HepG2 (cell line): ENCODE results near the gene CERS6. TPM values are rescaled to one million over a fixed set of nuclear protein-coding genes. Genes with fewer than 3 reads are reported as not detected.

ENCODE experiments used
- ATAC-seq: fragments of 200-7000 bp; cut with Tn5 transposase; 3 replicates; pipeline ENCODE4 v1.9.1; 2020; ENCODE audit warnings: mild to moderate bottlenecking, moderate library complexity
- BruUV-seq: library from RNA; stranded (reverse); fragments of 400-500 nt; replicated peaks from 2 replicates; lab custom pipeline; 2021; lab: Mats Ljungman, UMichigan
- CTCF ChIA-PET: fragments of 300-600 bp; formaldehyde crosslinking; extraction: SDS; loops from one replicate; lab custom pipeline; 2021; ENCODE audit warnings: low total read pairs, inconsistent platforms, low intra/inter-chr PET ratio; lab: Yijun Ruan, JAX
- POLR2A ChIA-PET: fragments of 350-600 bp; sonication (Branson Sonifier 250); formaldehyde crosslinking; loops from one replicate; lab custom pipeline; 2020; ENCODE audit warnings: antibody characterized with exemption, inconsistent platforms; lab: Yijun Ruan, JAX
- DNase-seq: peaks from one replicate; pipeline ENCODE4 v3.0.0-alpha.2; 2015; ENCODE audit warnings: low spot score
- FAIRE-seq: peaks from 3 replicates; lab custom pipeline; 2011; peaks lifted over from hg19 to GRCh38; lab: Jason Lieb, UNC
- H2AFZ ChIP-seq: one replicate; pipeline ENCODE4 v1.6.1; 2011; ENCODE audit warnings: low read length, inconsistent platforms
- H3K27ac ChIP-seq: fragments of 300-600 bp; 3 replicates; pipeline ENCODE4 v1.8.0; 2011; ENCODE audit warnings: mixed run types, mild to moderate bottlenecking, mixed read lengths, low read length, inconsistent platforms; ENCODE audit not compliant: insufficient read depth; ENCODE audit errors: extremely low read length
- H3K27me3 ChIP-seq, 2 experiments: fragments of 200-600 bp in 1 of 2; 2 replicates in 1 of 2; 3 replicates in 1 of 2; pipeline versions ENCODE4 v1.6.0 to v1.8.0; 2011; ENCODE audit warnings: low read length in 2 of 2, mild to moderate bottlenecking in 2 of 2, moderate library complexity in 2 of 2, inconsistent platforms in 1 of 2; ENCODE audit not compliant: insufficient read depth in 2 of 2, control insufficient read depth in 1 of 2
- H3K36me3 ChIP-seq, 2 experiments: fragments of 200-600 bp in 1 of 2; replicated peaks in 1 of 2; 2 replicates in 1 of 2; 3 replicates in 1 of 2; pipeline versions ENCODE4 v1.5.1 to v1.8.0; 2011; ENCODE audit warnings: low read length in 2 of 2, inconsistent platforms in 1 of 2; ENCODE audit not compliant: insufficient read depth in 2 of 2, control insufficient read depth in 1 of 2
- H3K4me1 ChIP-seq: 2 replicates; pipeline ENCODE4 v1.5.1; 2012; ENCODE audit warnings: low read length, inconsistent platforms; ENCODE audit not compliant: insufficient read depth
- H3K4me2 ChIP-seq: 2 replicates; pipeline ENCODE4 v1.6.0; 2011; ENCODE audit warnings: low read depth, low read length, inconsistent platforms
- H3K4me3 ChIP-seq, 3 experiments: fragments of 200-600 bp in 1 of 3; sonication (generic), shearing (Covaris generic) in 1 of 3; replicated peaks in 1 of 3; 2 replicates each; pipeline ENCODE4 v1.5.1; 2011 to 2016; ENCODE audit warnings: low read length in 3 of 3, inconsistent platforms in 2 of 3, low read depth in 2 of 3, mild to moderate bottlenecking in 2 of 3, control low read depth in 1 of 3, mixed read lengths in 1 of 3; ENCODE audit not compliant: insufficient read depth in 1 of 3
- H3K79me2 ChIP-seq: one replicate; pipeline ENCODE4 v1.6.1; 2011; ENCODE audit warnings: low read length, inconsistent platforms; ENCODE audit not compliant: insufficient read depth
- H3K9ac ChIP-seq: 2 replicates; pipeline ENCODE4 v1.6.0; 2011; ENCODE audit warnings: mild to moderate bottlenecking, low read depth, low read length, inconsistent platforms; ENCODE audit not compliant: insufficient read depth
- H3K9me3 ChIP-seq: 2 replicates; pipeline ENCODE4 v1.5.1; 2012; ENCODE audit warnings: mild to moderate bottlenecking, low read length
- H4K20me1 ChIP-seq: 2 replicates; pipeline ENCODE4 v1.6.0; 2011; ENCODE audit warnings: inconsistent platforms, mild to moderate bottlenecking, low read length, moderate library complexity; ENCODE audit not compliant: insufficient read depth
- DDIT3 ChIP-seq: sonication (generic); formaldehyde crosslinking; IDR thresholded peaks from 2 replicates; pipeline ENCODE4 v1.4.0; 2020; ENCODE audit warnings: mild to moderate bottlenecking, missing genetic modification reagents
- ELF1 ChIP-seq: sonication (generic); formaldehyde crosslinking; IDR thresholded peaks from 2 replicates; pipeline ENCODE4 v1.4.0; 2020; ENCODE audit warnings: missing genetic modification reagents
- GATA4 ChIP-seq: sonication (generic); IDR thresholded peaks from 2 replicates; pipeline ENCODE4 v1.6.1; 2016; ENCODE audit warnings: antibody characterized with exemption, low read depth, borderline replicate concordance
- SRY ChIP-seq: sonication (generic); formaldehyde crosslinking; IDR thresholded peaks from 2 replicates; pipeline ENCODE4 v1.8.0; 2022; ENCODE audit warnings: mild to moderate bottlenecking, missing genetic modification reagents
- ZBTB20 ChIP-seq: sonication (generic); formaldehyde crosslinking; IDR thresholded peaks from 2 replicates; pipeline ENCODE4 v1.8.1; 2023; ENCODE audit warnings: missing genetic modification reagents, low read depth, mild to moderate bottlenecking, borderline replicate concordance
- ZNF567 ChIP-seq: sonication (generic); formaldehyde crosslinking; IDR thresholded peaks from 2 replicates; pipeline ENCODE4 v1.8.1; 2023; ENCODE audit warnings: mild to moderate bottlenecking, missing genetic modification reagents, borderline replicate concordance
- ZSCAN29 ChIP-seq: sonication (generic); formaldehyde crosslinking; conservative IDR thresholded peaks from 2 replicates; pipeline ENCODE4 v1.4.0; 2020; ENCODE audit warnings: mild to moderate bottlenecking, missing genetic modification reagents
- ZSCAN31 ChIP-seq: sonication (generic); formaldehyde crosslinking; IDR thresholded peaks from 2 replicates; pipeline ENCODE4 v1.5.0; 2020; ENCODE audit warnings: low read depth, mild to moderate bottlenecking, missing genetic modification reagents
- WGBS: methylation state at CpG from one replicate; pipeline ENCODE4 v1.1.6; 2017; ENCODE audit warnings: low lambda C conversion rate; 5-methylcytosine and 5-hydroxymethylcytosine counted together
- in situ Hi-C: cut with HindIII; loops from 2 replicates; pipeline ENCODE4 v1.10.0; 2017; ENCODE audit warnings: low pct_unique_long_range_greater_than_20kb; ENCODE audit not compliant: extremely low pct_ligation_motif_present
- intact Hi-C: fragments of 100-400 bp; cut with micrococcal nuclease; formaldehyde crosslinking; loops from one replicate; pipeline ENCODE4 v1.10.0; 2022; ENCODE audit not compliant: unreplicated experiment
- polyA plus RNA-seq, 8 experiments: library from polyadenylated mRNA; depleted of rRNA in 3 of 8; stranded (reverse) in 7 of 8; unstranded in 1 of 8; fragments of >200 nt; fragmentation: Illumina TruSeq in 4 of 8; extraction: Trizol in 4 of 8; gene quantifications; 2 replicates each; pipeline versions ENCODE4 v1.2.1 to v1.2.3, GENCODE V29; 2011 to 2016; ENCODE audit warnings: low read depth in 4 of 8, missing spikeins in 1 of 8, mixed read lengths in 1 of 8; ENCODE audit not compliant: insufficient read depth in 1 of 8
- total RNA-seq, 5 experiments: library from RNA; depleted of rRNA; stranded (reverse); fragments of >200 nt; fragmentation: Illumina TruSeq; extraction: Trizol; gene quantifications; 2 replicates each; pipeline ENCODE4 v1.2.3, GENCODE V29; 2016; ENCODE audit warnings: low read depth in 1 of 5
- TF ChIP-seq, protein P1 (sequence below): sonication (generic); formaldehyde crosslinking; IDR thresholded peaks from 2 replicates; pipeline ENCODE4 v1.5.0; 2020; ENCODE audit warnings: mild to moderate bottlenecking, missing genetic modification reagents

CERS6 gene
- total and polyA plus RNA-seq, 2 of the 13 experiments (the other 11 are each of a cell fraction or from before 2014, with no cell fraction given), result 10.1 to 20.3 TPM

DNA sequence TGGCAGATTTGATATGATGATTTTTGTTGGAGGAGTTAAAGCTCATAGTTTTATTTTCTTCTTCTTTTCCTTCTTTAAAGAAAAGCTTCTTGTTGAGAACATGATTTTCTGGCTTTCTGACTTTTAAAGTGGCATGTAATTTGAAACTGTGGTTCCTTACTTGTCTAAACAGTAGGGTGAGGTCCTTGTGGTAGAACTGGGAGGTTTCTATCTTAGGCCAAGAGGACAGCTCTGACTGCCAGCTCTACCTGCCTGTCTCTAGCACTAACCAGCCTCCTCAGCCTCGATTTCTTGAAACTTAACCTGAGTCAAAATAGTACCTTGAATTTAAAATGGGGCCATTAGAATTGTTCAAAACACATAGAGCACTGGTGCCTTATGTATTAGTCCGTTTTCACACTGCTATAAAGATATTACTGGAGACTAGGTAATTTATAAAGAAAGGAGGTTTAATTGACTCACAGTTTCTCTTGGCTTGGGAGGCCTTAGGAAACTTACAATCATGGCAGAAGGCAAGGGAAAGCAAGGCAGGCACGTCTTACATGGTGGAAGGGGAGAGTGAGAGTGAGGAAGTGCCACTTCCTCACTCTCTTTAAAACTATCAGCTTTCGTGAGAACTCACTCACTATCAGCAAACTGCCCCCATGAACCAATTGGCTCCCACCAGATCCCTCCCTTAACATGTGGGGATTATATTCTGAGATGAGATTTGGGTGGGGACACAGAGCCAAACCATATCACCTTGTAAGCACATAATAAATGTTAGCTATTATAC lies 119.0 kb downstream of the CERS6 start:
- POLR2A ChIA-PET, result no interaction called here
- H3K79me2 ChIP-seq, result no peaks in the 10 kb centered on the region
- H3K4me1 ChIP-seq, result no peaks in the 10 kb centered on the region
- no peaks in the 10 kb centered on the region for H3K9me3 ChIP-seq
- intact Hi-C loops, result no loop called here
- TF ChIP-seq ZBTB20 (CRISPR knock-in tag) (no peak), SRY (no peak), ZNF567 (CRISPR knock-in tag) (no peak), ELF1 (CRISPR knock-in tag) (no peak), ZSCAN31 (CRISPR knock-in tag) (no peak), DDIT3 (CRISPR knock-in tag) (no peak), ZSCAN29 (CRISPR knock-in tag) (no peak), GATA4 (no peak)
- TF ChIP-seq, protein P1, sequence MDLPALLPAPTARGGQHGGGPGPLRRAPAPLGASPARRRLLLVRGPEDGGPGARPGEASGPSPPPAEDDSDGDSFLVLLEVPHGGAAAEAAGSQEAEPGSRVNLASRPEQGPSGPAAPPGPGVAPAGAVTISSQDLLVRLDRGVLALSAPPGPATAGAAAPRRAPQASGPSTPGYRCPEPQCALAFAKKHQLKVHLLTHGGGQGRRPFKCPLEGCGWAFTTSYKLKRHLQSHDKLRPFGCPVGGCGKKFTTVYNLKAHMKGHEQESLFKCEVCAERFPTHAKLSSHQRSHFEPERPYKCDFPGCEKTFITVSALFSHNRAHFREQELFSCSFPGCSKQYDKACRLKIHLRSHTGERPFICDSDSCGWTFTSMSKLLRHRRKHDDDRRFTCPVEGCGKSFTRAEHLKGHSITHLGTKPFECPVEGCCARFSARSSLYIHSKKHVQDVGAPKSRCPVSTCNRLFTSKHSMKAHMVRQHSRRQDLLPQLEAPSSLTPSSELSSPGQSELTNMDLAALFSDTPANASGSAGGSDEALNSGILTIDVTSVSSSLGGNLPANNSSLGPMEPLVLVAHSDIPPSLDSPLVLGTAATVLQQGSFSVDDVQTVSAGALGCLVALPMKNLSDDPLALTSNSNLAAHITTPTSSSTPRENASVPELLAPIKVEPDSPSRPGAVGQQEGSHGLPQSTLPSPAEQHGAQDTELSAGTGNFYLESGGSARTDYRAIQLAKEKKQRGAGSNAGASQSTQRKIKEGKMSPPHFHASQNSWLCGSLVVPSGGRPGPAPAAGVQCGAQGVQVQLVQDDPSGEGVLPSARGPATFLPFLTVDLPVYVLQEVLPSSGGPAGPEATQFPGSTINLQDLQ (CRISPR knock-in tag), result no peak
- FAIRE-seq (no peak), DNase-seq (no peak), ATAC-seq (no peak)
- BruUV-seq, result no TSS peak
- in situ Hi-C loops, result no loop called here
- H3K27ac ChIP-seq, result no peak overlapping the region
- H3K36me3 ChIP-seq, result peaks cover 2 to 7% of the 10 kb centered on the region in 2 experiments; a peak in 1 of 5 replicates
- no peak overlapping the region for H3K4me2 ChIP-seq
- CTCF ChIA-PET, result no interaction called here
- WGBS, result 94% methylated on average over 4 of the region's 4 CpGs
- no peak overlapping the region for H2AFZ ChIP-seq
- no peaks in the 10 kb centered on the region for H4K20me1 ChIP-seq
- H3K27me3 ChIP-seq, result no peaks in the 10 kb centered on the region
- H3K9ac ChIP-seq, result no peak overlapping the region
- H3K4me3 ChIP-seq, result no peak overlapping the region
